Measurements from ENCODE around the gene PLCB3. TPM values are rescaled to one million over a fixed set of nuclear protein-coding genes. Genes with fewer than 3 reads are reported as not detected.

PLCB3 gene
- total and polyA plus RNA-seq, 10 of the 15 experiments (the other 5 are each of a cell fraction or from before 2014, with no cell fraction given) = 0.03 to 10.3 (median 3.3) TPM

- ChIA-PET RAD21 (ENCODE audit: unreplicated experiment) (interaction anchor here (0.5 to 5.6 kb wide), 26 partner anchors 9 to 371 kb away, joined by 3 to 176 read pairs (median 5); partner anchors contain the start of genes BAD, CATSPERZ, CCDC88B and ESRRA), CTCF (interaction anchor here (0.6 to 5.9 kb wide), 31 partner anchors 10 to 793 kb away, joined by 3 to 228 read pairs (median 4); partner anchors contain the start of genes BAD, CCDC88B, ESRRA and FERMT3), POLR2A (interaction anchor here (0.5 to 3.5 kb wide), 23 partner anchors 10 to 562 kb away, joined by 3 to 42 read pairs (median 7); partner anchors contain the start of genes BAD, CCDC88B, ESRRA and FERMT3), SMC1A (ENCODE audit: uncharacterized antibody, unreplicated experiment) (interaction anchor here (0.6 to 5.3 kb wide), 21 partner anchors 8 to 507 kb away, joined by 3 to 71 read pairs (median 5); partner anchors contain the start of genes BAD, CCDC88B, ESRRA and GPR137)
- Histone ChIP-seq H3K27me3 (replicated peaks in 1 of 2; ENCODE audit: control insufficient read depth in 2 of 2, insufficient read depth in 2 of 2, low read length in 1 of 2) (no peaks in the 10 kb centered on the region), H3K4me3 (peak within 1 kb of the TSS; percentile 80), H4K20me1 (ENCODE audit: control insufficient read depth, insufficient read depth) (no peaks in the 10 kb centered on the region), H3K79me2 (ENCODE audit: control insufficient read depth, insufficient read depth, low read length) (peaks cover 26% of the 10 kb centered on the region), H3K36me3 (ENCODE audit: control insufficient read depth in 2 of 2, insufficient read depth in 2 of 2, low read length in 1 of 2) (peaks cover 0 to 8% of the 10 kb centered on the region in 2 experiments; a peak in 3 of 4 replicates), H3K9ac (ENCODE audit: control insufficient read depth, insufficient read depth, low read length) (peak within 1 kb of the TSS; percentile 98), H3K4me2 (ENCODE audit: control insufficient read depth, insufficient read depth) (peak within 1 kb of the TSS; percentile 88), H3K9me3 (replicated peaks; ENCODE audit: control insufficient read depth, insufficient read depth, low read length) (no peaks in the 10 kb centered on the region), H2AFZ (ENCODE audit: control insufficient read depth, low read depth, low read length) (peak within 1 kb of the TSS; percentile 95), H3K4me1 (ENCODE audit: control insufficient read depth, insufficient read depth, low read length) (peaks cover 9% of the 10 kb centered on the region), H3K27ac (ENCODE audit: control insufficient read depth, insufficient read depth) (peak within 1 kb of the TSS; percentile 99)
- BruUV-seq (replicated peaks) = no TSS peak
- peak; percentile 96 for DNase-seq (ENCODE audit: low read depth, low spot score)
- FAIRE-seq = peak; percentile 100
- WGBS (ENCODE audit: insufficient coverage, insufficient replicate concordance, low lambda C conversion rate, missing lambda C conversion rate) = under 1% methylated on average over 43 of the region's 43 CpGs
- intact Hi-C loops (cut with micrococcal nuclease; ENCODE audit: unreplicated experiment) (loop anchor here (1.0 to 5.0 kb wide), 5 partner anchors 11 to 131 kb away; partner anchors contain the start of genes CCDC88B and RPS6KA4), in situ Hi-C loops (cut with MboI) (no loop called here)
- ATAC-seq = peak; percentile 83
- TF ChIP-seq PBX3 (IDR thresholded peaks at IDR 0.05; ENCODE audit: insufficient replicate concordance, low read depth, low read length) (no peak), GABPA (IDR thresholded peaks at IDR 0.05; ENCODE audit: low read depth) (peak; percentile 98), NR2C1 (IDR thresholded peaks at IDR 0.05) (peak; percentile 59), DPF2 (IDR thresholded peaks at IDR 0.05) (peak; percentile 27; the same call in 1 of the 2 replicates), SREBF2 (IDR thresholded peaks at IDR 0.05; ENCODE audit: low read length) (peak; percentile 70), E2F4 (IDR thresholded peaks at IDR 0.05; ENCODE audit: low read depth, low read length) (no peak), TCF3 (IDR thresholded peaks at IDR 0.05; ENCODE audit: borderline replicate concordance, insufficient read depth, low read depth, low read length) (0 out of 2 replicates have a peak, but pooled peaks have one; percentile 24), NFXL1 (IDR thresholded peaks at IDR 0.05; ENCODE audit: borderline replicate concordance) (no peak), CBFB (IDR thresholded peaks at IDR 0.05; ENCODE audit: low read depth) (peak; percentile 79), SP1 (IDR thresholded peaks at IDR 0.05; ENCODE audit: low read depth, low read length) (peak; percentile 62), EGR1 (IDR thresholded peaks at IDR 0.05; ENCODE audit: borderline replicate concordance in 1 of 2, low read depth in 2 of 2, low read length in 2 of 2) (peak in 1 of 2 experiments; percentile 27; a peak in 1 of 3 replicates), HSF1 (IDR thresholded peaks at IDR 0.05; ENCODE audit: low read depth, low read length) (peak; percentile 57; the same call in 1 of the 2 replicates), TCF7 (IDR thresholded peaks at IDR 0.05; ENCODE audit: borderline replicate concordance) (no peak), MTA3 (IDR thresholded peaks at IDR 0.05; ENCODE audit: borderline replicate concordance, low read length) (0 out of 2 replicates have a peak, but pooled peaks have one; percentile 8), ATF3 (IDR thresholded peaks at IDR 0.05; ENCODE audit: borderline replicate concordance, extremely low read depth, low read depth, low read length) (no peak; the same call in 1 of the 2 replicates), NFYA (IDR thresholded peaks at IDR 0.05; ENCODE audit: borderline replicate concordance, low read depth, low read length) (no peak), WRNIP1 (IDR thresholded peaks at IDR 0.05; ENCODE audit: borderline replicate concordance, low read depth, low read length) (no peak), RUNX3 (IDR thresholded peaks at IDR 0.05; ENCODE audit: low read length) (peak; percentile 78), MYC (IDR thresholded peaks at IDR 0.05; ENCODE audit: insufficient read depth, insufficient read length, insufficient replicate concordance, low read length, severe bottlenecking) (peak; percentile 46)
These were observed 66.1 kb downstream of the PLCB3 start, which contains the start of gene TRMT112 for GRCh38 chr11:64317325-64317960. TRMT112 (minus strand) TSS chr11:64317559; CDS start chr11:64317526, 33 bp downstream.
